ENCODE data around the gene CYREN.

The CYREN gene

GRCh38 chr7:135179321-135179925 lies 8.9 kb upstream of the CYREN start:
- Histone ChIP-seq H3K4me3 (ENCODE audit: low read length) (no peak overlapping the region), H3K27ac (ENCODE audit: low read depth, low read length) (no peak overlapping the region), H3F3A (ENCODE audit: control insufficient read depth, insufficient read depth) (no peaks in the 10 kb centered on the region), H3K4me1 (ENCODE audit: control insufficient read depth, low read length) (no peaks in the 10 kb centered on the region), H3K27me3 (ENCODE audit: control insufficient read depth, low read length) (no peaks in the 10 kb centered on the region), H3K9me3 (ENCODE audit: control insufficient read depth, insufficient read depth, low read length) (peaks cover 39% of the 10 kb centered on the region), H3K79me2 (ENCODE audit: control insufficient read depth, low read length) (peaks cover 37% of the 10 kb centered on the region), H3K9me2 (replicated peaks; ENCODE audit: control insufficient read depth, low read length) (no peaks in the 10 kb centered on the region), H3K4me2 (ENCODE audit: low read length) (no peak overlapping the region), H4K20me1 (ENCODE audit: control insufficient read depth, insufficient read depth, low read depth, low read length) (no peaks in the 10 kb centered on the region), H3K36me3 (ENCODE audit: control insufficient read depth, low read length) (peaks cover 92% of the 10 kb centered on the region)
- TF ChIP-seq, protein P1, sequence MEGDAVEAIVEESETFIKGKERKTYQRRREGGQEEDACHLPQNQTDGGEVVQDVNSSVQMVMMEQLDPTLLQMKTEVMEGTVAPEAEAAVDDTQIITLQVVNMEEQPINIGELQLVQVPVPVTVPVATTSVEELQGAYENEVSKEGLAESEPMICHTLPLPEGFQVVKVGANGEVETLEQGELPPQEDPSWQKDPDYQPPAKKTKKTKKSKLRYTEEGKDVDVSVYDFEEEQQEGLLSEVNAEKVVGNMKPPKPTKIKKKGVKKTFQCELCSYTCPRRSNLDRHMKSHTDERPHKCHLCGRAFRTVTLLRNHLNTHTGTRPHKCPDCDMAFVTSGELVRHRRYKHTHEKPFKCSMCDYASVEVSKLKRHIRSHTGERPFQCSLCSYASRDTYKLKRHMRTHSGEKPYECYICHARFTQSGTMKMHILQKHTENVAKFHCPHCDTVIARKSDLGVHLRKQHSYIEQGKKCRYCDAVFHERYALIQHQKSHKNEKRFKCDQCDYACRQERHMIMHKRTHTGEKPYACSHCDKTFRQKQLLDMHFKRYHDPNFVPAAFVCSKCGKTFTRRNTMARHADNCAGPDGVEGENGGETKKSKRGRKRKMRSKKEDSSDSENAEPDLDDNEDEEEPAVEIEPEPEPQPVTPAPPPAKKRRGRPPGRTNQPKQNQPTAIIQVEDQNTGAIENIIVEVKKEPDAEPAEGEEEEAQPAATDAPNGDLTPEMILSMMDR (IDR thresholded peaks at IDR 0.05; ENCODE audit: low read depth, low read length, poor library complexity, severe bottlenecking), result no peak
- TF ChIP-seq EZH2phosphoT487 (IDR thresholded peaks at IDR 0.05; ENCODE audit: borderline replicate concordance, low read length), result no peak

DNA sequence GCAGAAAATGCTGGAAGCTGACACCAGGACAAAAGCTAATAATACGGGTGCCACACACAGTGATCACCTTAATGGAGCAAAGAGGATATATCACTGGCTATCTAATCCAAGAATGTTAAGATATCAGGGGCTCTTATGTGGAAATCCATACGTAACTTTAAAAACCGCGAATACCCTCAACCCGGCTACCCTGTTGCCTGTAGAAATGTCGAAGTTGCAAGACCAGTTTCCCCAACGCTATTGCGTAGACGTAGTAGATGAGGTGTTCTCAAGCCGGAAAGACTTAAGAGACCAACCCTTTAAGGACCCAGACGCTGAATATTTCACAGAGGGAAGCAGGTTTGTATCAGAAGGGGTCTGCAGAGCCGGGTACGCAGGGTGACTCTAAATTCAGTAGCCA lies 7.9 kb upstream of the CYREN start:
- H3K9me3 ChIP-seq (ENCODE audit: control insufficient read depth, insufficient read depth, low read length), result peaks cover 39% of the 10 kb centered on the region
- TF ChIP-seq, protein P1 (IDR thresholded peaks at IDR 0.05; ENCODE audit: low read depth, low read length, poor library complexity, severe bottlenecking), result no peak
- TF ChIP-seq EZH2phosphoT487 (IDR thresholded peaks at IDR 0.05; ENCODE audit: borderline replicate concordance, low read length), result no peak
- H3K27ac ChIP-seq (ENCODE audit: low read depth, low read length), result no peak overlapping the region
- H3K4me3 ChIP-seq (ENCODE audit: low read length), result no peak overlapping the region
- H4K20me1 ChIP-seq (ENCODE audit: control insufficient read depth, insufficient read depth, low read depth, low read length), result no peaks in the 10 kb centered on the region
- no peaks in the 10 kb centered on the region for H3K27me3 ChIP-seq (ENCODE audit: control insufficient read depth, low read length)
- H3K4me2 ChIP-seq (ENCODE audit: low read length), result no peak overlapping the region
- H3F3A ChIP-seq (ENCODE audit: control insufficient read depth, insufficient read depth), result no peaks in the 10 kb centered on the region
- no peaks in the 10 kb centered on the region for H3K4me1 ChIP-seq (ENCODE audit: control insufficient read depth, low read length)
- H3K79me2 ChIP-seq (ENCODE audit: control insufficient read depth, low read length), result peaks cover 47% of the 10 kb centered on the region
- no peaks in the 10 kb centered on the region for H3K9me2 ChIP-seq (replicated peaks; ENCODE audit: control insufficient read depth, low read length)
- H3K36me3 ChIP-seq (ENCODE audit: control insufficient read depth, low read length), result peaks cover 82% of the 10 kb centered on the region

DNA sequence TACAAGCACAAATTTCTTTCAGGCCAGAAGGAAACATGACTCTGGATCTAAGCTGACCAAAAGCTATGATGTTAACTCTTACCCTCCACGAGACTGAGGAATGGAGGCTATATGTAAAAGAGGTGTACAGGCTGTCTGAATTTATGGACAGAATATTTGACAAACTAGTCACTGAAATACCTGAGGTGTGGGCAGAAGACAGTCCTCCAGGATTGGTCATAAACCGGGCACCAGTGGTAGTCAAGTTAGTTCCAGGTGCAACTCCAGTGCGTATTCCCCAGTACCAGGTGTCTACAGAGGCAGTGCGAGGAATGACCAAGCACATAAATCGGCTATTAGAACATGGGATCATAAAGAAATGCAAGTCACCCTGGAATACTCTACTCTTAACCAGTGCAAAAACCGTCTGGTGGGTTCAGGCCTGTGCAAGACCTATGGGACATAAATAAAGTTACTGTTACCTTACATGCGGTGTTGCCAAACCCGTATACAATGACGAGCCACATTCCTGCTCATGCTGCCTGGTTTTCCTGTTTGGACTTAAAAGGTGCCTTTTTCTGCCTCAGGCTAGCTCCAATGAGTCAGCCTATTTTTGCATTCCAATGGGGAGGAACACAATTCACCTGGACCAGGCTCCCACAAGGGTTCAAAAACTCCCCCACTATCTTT lies 6.7 kb upstream of the CYREN start:
- H3K4me1 ChIP-seq (ENCODE audit: control insufficient read depth, low read length), result no peaks in the 10 kb centered on the region; the same call in 1 of the 2 replicates
- no peak overlapping the region for H3K27ac ChIP-seq (ENCODE audit: low read depth, low read length)
- peaks cover 58% of the 10 kb centered on the region for H3K79me2 ChIP-seq (ENCODE audit: control insufficient read depth, low read length)
- no peak overlapping the region for H3K4me3 ChIP-seq (ENCODE audit: low read length)
- H3K9me3 ChIP-seq (ENCODE audit: control insufficient read depth, insufficient read depth, low read length), result peaks cover 34% of the 10 kb centered on the region
- no peaks in the 10 kb centered on the region for H3K27me3 ChIP-seq (ENCODE audit: control insufficient read depth, low read length)
- no peaks in the 10 kb centered on the region for H3F3A ChIP-seq (ENCODE audit: control insufficient read depth, insufficient read depth)
- H3K36me3 ChIP-seq (ENCODE audit: control insufficient read depth, low read length), result peaks cover 69% of the 10 kb centered on the region
- TF ChIP-seq EZH2phosphoT487 (IDR thresholded peaks at IDR 0.05; ENCODE audit: borderline replicate concordance, low read length), result no peak
- TF ChIP-seq, protein P1 (IDR thresholded peaks at IDR 0.05; ENCODE audit: low read depth, low read length, poor library complexity, severe bottlenecking), result no peak
- H3K9me2 ChIP-seq (replicated peaks; ENCODE audit: control insufficient read depth, low read length), result no peaks in the 10 kb centered on the region
- H4K20me1 ChIP-seq (ENCODE audit: control insufficient read depth, insufficient read depth, low read depth, low read length), result no peaks in the 10 kb centered on the region
- no peak overlapping the region for H3K4me2 ChIP-seq (ENCODE audit: low read length)
